Gastrocnemius medialis (tissue), 4 donors: ENCODE measurements around the gene GRM8. TPM values are rescaled to one million over a fixed set of nuclear protein-coding genes. Genes with fewer than 3 reads are reported as not detected.
"Not testable (repeated sequence)": the region's sequence is repeated elsewhere in the genome, so short reads cannot be mapped to it uniquely, and the experiment has no call there.

Experiments
- ATAC-seq, 2 donors: fragments of 150-250 bp; one replicate each; pipeline ENCODE4 v1.9.1; 2016
- DNase-seq, 2 donors: peaks; one replicate each; pipeline ENCODE4 v3.0.0-alpha.2; 2019
- H3K27ac ChIP-seq, 4 donors: fragments of 200-600 bp; sonication (generic); 1 replicate in 1 of 4; 2 replicates in 3 of 4; pipeline ENCODE4 v1.5.1; 2016 to 2018; ENCODE audit warnings: mild to moderate bottlenecking in 2 of 4, moderate library complexity in 1 of 4
- H3K27me3 ChIP-seq, 3 donors: fragments of 200-600 bp; sonication (generic) in 2 of 3; 1 replicate in 1 of 3; 2 replicates in 2 of 3; pipeline versions ENCODE4 v1.5.1 to v1.6.0; 2016 to 2019; ENCODE audit warnings: mild to moderate bottlenecking in 1 of 3, moderate library complexity in 1 of 3
- H3K36me3 ChIP-seq, 2 donors: fragments of 200-600 bp; sonication (generic) in 1 of 2; one replicate each; pipeline ENCODE4 v1.5.1; 2017 to 2018
- H3K4me1 ChIP-seq, 2 donors: fragments of 200-600 bp; sonication (generic) in 1 of 2; one replicate each; pipeline ENCODE4 v1.5.1; 2016 to 2017; ENCODE audit warnings: mild to moderate bottlenecking in 2 of 2
- H3K4me3 ChIP-seq, 4 donors: fragments of 200-600 bp; sonication (generic) in 3 of 4; 1 replicate in 1 of 4; 2 replicates in 3 of 4; pipeline ENCODE4 v1.5.1; 2016 to 2019; ENCODE audit warnings: mild to moderate bottlenecking in 2 of 4
- H3K9me3 ChIP-seq, 3 donors: fragments of 200-600 bp; sonication (generic) in 2 of 3; 1 replicate in 1 of 3; 2 replicates in 2 of 3; pipeline ENCODE4 v1.5.1; 2016 to 2019
- POLR2A ChIP-seq, 2 donors: fragments of 450-650 bp; IDR thresholded peaks; one replicate each; pipeline ENCODE4 v1.6.1; 2017; ENCODE audit warnings: antibody characterized with exemption in 2 of 2, mild to moderate bottlenecking in 2 of 2, moderate library complexity in 2 of 2
- in situ Hi-C, 4 donors: fragments of 200-750 bp; cut with MboI; loops; one replicate each; pipeline versions ENCODE4 v1.15.0 to v1.8.0; 2017; ENCODE audit warnings: low sequenced_read_pairs in 4 of 4
- intact Hi-C: fragments of 100-400 bp; cut with DNase I; formaldehyde crosslinking; loops from one replicate; pipeline ENCODE4 v1.15.1; 2023; ENCODE audit warnings: low total_unique reads
- total RNA-seq, 4 donors: library from RNA; depleted of rRNA; stranded (reverse); fragments of >200 nt; gene quantifications; one replicate each; pipeline versions ENCODE4 v1.1.0 to v1.2.3, GENCODE V29; 2016
- TF ChIP-seq, protein P1 (sequence below), 5 experiments: fragments of 450-650 bp in 3 of 5; fragments of 200-600 bp in 2 of 5; sonication (generic) in 2 of 5; IDR thresholded peaks in 4 of 5; conservative IDR thresholded peaks in 1 of 5; 1 replicate in 4 of 5; 2 replicates in 1 of 5; pipeline ENCODE4 v1.5.1; 2016 to 2019; ENCODE audit warnings: antibody characterized with exemption in 5 of 5, mild to moderate bottlenecking in 3 of 5, moderate library complexity in 3 of 5

Gene GRM8
- total RNA-seq, 4 donors from 2014 or later = not detected

DNA sequence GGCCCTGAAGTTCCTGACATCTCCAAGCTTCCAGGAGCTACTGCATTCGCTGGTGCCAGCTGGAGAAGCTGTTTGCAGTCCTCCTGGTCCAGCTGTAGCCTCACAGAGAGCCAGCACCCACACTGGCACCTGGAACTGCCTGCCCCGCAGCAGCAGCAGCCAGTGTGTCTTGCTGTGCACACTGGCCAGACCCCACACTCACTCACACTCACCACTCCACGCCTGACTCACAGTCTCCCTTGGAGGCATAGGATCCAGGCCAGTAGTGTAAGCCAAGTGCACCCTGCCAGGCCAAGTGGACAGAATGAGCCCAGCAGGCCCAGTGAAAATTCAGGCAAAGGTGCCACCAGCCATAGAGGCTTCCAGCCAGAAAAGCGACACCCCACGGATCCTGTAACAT is 566.3 kb downstream of the GRM8 start:
- TF ChIP-seq POLR2A (IDR thresholded peaks at IDR 0.05) = no peak
- no peak for DNase-seq
- Histone ChIP-seq H3K4me1 (no peaks in the 10 kb centered on the region), H3K36me3 (no peaks in the 10 kb centered on the region), H3K4me3 (no peak overlapping the region), H3K9me3 (no peaks in the 10 kb centered on the region), H3K27ac (no peak overlapping the region), H3K27me3 (no peaks in the 10 kb centered on the region)
- in situ Hi-C loops = no loop called here
- intact Hi-C loops = no loop called here
- ATAC-seq = no peak

DNA sequence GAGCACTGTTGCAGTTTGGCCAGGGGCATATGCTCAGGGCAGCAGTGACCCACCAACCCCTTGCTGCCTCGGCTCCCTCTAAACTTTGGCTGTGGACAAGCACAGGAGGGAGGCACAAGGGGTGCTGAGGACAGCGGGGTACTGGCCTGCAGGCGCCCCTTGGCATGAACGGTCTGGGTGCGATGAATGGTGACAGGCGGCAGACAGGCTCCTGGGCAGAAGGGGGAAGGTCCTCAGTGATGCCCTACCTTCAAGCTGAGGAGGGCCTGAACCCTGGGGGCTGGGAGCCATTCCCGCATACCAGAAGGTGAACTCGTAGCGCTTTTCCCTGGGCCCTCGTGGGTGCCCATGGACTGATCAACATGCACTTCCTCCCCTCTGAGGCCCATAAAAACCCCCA is 567.1 kb downstream of the GRM8 start:
- DNase-seq = no peak
- Histone ChIP-seq H3K4me1 (no peaks in the 10 kb centered on the region), H3K4me3 (no peak overlapping the region), H3K27me3 (no peaks in the 10 kb centered on the region), H3K9me3 (no peaks in the 10 kb centered on the region), H3K27ac (no peak overlapping the region), H3K36me3 (no peaks in the 10 kb centered on the region)
- no peak for ATAC-seq
- in situ Hi-C loops (no loop called here), intact Hi-C loops (no loop called here)
- TF ChIP-seq, protein P1, sequence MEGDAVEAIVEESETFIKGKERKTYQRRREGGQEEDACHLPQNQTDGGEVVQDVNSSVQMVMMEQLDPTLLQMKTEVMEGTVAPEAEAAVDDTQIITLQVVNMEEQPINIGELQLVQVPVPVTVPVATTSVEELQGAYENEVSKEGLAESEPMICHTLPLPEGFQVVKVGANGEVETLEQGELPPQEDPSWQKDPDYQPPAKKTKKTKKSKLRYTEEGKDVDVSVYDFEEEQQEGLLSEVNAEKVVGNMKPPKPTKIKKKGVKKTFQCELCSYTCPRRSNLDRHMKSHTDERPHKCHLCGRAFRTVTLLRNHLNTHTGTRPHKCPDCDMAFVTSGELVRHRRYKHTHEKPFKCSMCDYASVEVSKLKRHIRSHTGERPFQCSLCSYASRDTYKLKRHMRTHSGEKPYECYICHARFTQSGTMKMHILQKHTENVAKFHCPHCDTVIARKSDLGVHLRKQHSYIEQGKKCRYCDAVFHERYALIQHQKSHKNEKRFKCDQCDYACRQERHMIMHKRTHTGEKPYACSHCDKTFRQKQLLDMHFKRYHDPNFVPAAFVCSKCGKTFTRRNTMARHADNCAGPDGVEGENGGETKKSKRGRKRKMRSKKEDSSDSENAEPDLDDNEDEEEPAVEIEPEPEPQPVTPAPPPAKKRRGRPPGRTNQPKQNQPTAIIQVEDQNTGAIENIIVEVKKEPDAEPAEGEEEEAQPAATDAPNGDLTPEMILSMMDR (IDR thresholded peaks at IDR 0.05 in 4 of 5, conservative IDR thresholded peaks at IDR 0.05 in 1 of 5) = no peak
- TF ChIP-seq POLR2A (IDR thresholded peaks at IDR 0.05) = no peak

- Histone ChIP-seq H3K4me3 (no peak overlapping the region), H3K9me3 (no peaks in the 10 kb centered on the region), H3K27me3 (no peaks in the 10 kb centered on the region), H3K27ac (no peak overlapping the region), H3K36me3 (no peaks in the 10 kb centered on the region), H3K4me1 (no peaks in the 10 kb centered on the region)
- intact Hi-C loops (no loop called here), in situ Hi-C loops (no loop called here)
- ATAC-seq (no peak), DNase-seq (no peak)
- no peak for TF ChIP-seq POLR2A (IDR thresholded peaks at IDR 0.05)
- TF ChIP-seq, protein P1 (IDR thresholded peaks at IDR 0.05 in 4 of 5, conservative IDR thresholded peaks at IDR 0.05 in 1 of 5) = no peak
These were observed 567.6 kb downstream of the GRM8 start for GRCh38 chr7:126685018-126685573.

DNA sequence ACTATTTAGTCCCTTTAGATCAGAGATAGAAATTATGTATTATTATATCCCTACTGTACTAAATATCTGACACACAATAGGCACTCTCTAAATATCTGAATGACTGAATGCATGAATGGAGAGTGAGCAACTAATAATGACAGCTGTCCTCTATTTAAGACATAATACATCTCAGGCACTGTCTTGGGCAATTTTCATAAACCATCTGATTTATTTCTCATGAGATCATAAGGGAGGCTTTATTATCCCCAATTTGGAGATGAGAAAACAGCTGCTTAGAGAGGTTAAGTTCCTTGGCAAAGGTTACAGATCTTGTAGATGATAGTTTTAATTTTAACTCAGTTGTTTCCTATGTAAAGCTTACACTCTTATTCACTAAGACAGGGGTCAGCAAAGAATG is 570.6 kb downstream of the GRM8 start:
- ATAC-seq (no peak), DNase-seq (no peak)
- H3K27me3 ChIP-seq = no peaks in the 10 kb centered on the region
- intact Hi-C loops (no loop called here), in situ Hi-C loops (no loop called here)
- H3K36me3 ChIP-seq = no peaks in the 10 kb centered on the region
- H3K9me3 ChIP-seq = no peaks in the 10 kb centered on the region
- H3K4me1 ChIP-seq = no peaks in the 10 kb centered on the region
- no peak overlapping the region for H3K4me3 ChIP-seq
- H3K27ac ChIP-seq = no peak overlapping the region
- TF ChIP-seq POLR2A (IDR thresholded peaks at IDR 0.05) = no peak
- TF ChIP-seq, protein P1 (IDR thresholded peaks at IDR 0.05 in 4 of 5, conservative IDR thresholded peaks at IDR 0.05 in 1 of 5) = no peak

GRCh38 chr7:126668762-126669161 is 584.0 kb downstream of the GRM8 start:
- H3K4me3 ChIP-seq, in situ Hi-C loops, intact Hi-C loops: not testable (repeated sequence)

GRCh38 chr7:126668367-126668752 is 584.4 kb downstream of the GRM8 start:
- Histone ChIP-seq H3K4me1 (no peaks in the 10 kb centered on the region), H3K27ac (no peak overlapping the region), H3K9me3 (no peaks in the 10 kb centered on the region), H3K36me3 (no peaks in the 10 kb centered on the region), H3K4me3 (no peak overlapping the region), H3K27me3 (no peaks in the 10 kb centered on the region)
- ATAC-seq = no peak
- in situ Hi-C loops (no loop called here), intact Hi-C loops (no loop called here)
- DNase-seq = no peak
- TF ChIP-seq POLR2A (IDR thresholded peaks at IDR 0.05) = no peak
- TF ChIP-seq, protein P1 (IDR thresholded peaks at IDR 0.05 in 4 of 5, conservative IDR thresholded peaks at IDR 0.05 in 1 of 5) = no peak

More at GRCh38 chr7:126668762-126669161, 584.0 kb downstream of the GRM8 start:
- H3K4me1 ChIP-seq, ATAC-seq, DNase-seq, H3K36me3 ChIP-seq, H3K9me3 ChIP-seq, H3K27ac ChIP-seq, H3K27me3 ChIP-seq: not testable (repeated sequence)
